Neural progenitor cell (in vitro differentiated cells): Measurements from ENCODE around the gene SP1. TPM values are rescaled to one million over a fixed set of nuclear protein-coding genes. Genes with fewer than 3 reads are reported as not detected.
"Not testable (repeated sequence)": the region's sequence is repeated elsewhere in the genome, so short reads cannot be mapped to it uniquely, and the experiment has no call there.

Experiments
- DNase-seq: peaks from one replicate; pipeline ENCODE4 v3.0.0-alpha.2; 2016; ENCODE audit warnings: low spot score
- H2AFZ ChIP-seq: fragments of 200-600 bp; sonication (generic); replicated peaks from 2 replicates; pipeline ENCODE4 v1.6.1; 2016; ENCODE audit warnings: antibody characterized with exemption
- H3F3A ChIP-seq: fragments of 200-600 bp; sonication (generic); 2 replicates; pipeline ENCODE4 v1.6.1; 2016; ENCODE audit warnings: antibody characterized with exemption, low read depth
- H3K27ac ChIP-seq: fragments of 200-600 bp; sonication (generic); 2 replicates; pipeline ENCODE4 v1.5.1; 2016; ENCODE audit warnings: mild to moderate bottlenecking
- H3K27me3 ChIP-seq: fragments of 200-600 bp; sonication (generic); 2 replicates; pipeline ENCODE4 v1.6.1; 2016; ENCODE audit warnings: mild to moderate bottlenecking, moderate library complexity
- H3K36me3 ChIP-seq: fragments of 200-600 bp; sonication (generic); 2 replicates; pipeline ENCODE4 v1.5.1; 2016
- H3K4me1 ChIP-seq: fragments of 200-600 bp; sonication (generic); 2 replicates; pipeline ENCODE4 v1.6.1; 2016; ENCODE audit warnings: mixed run types
- H3K4me2 ChIP-seq: fragments of 200-600 bp; sonication (generic); 2 replicates; pipeline ENCODE4 v1.6.1; 2016
- H3K4me3 ChIP-seq: fragments of 200-600 bp; sonication (generic); 2 replicates; pipeline ENCODE4 v1.5.1; 2016
- H3K79me2 ChIP-seq: fragments of 200-600 bp; sonication (generic); 2 replicates; pipeline ENCODE4 v1.6.1; 2016; ENCODE audit warnings: low read depth
- H3K9ac ChIP-seq: fragments of 200-600 bp; sonication (generic); 2 replicates; pipeline ENCODE4 v1.6.1; 2016
- H3K9me3 ChIP-seq: fragments of 200-600 bp; sonication (generic); 2 replicates; pipeline ENCODE4 v1.5.1; 2016; ENCODE audit warnings: low read depth
- H4K20me1 ChIP-seq: fragments of 200-600 bp; sonication (generic); 2 replicates; pipeline ENCODE4 v1.6.1; 2016; ENCODE audit warnings: low read depth
- H3K27ac Mint-ChIP-seq: 3 replicates; pipeline ENCODE4 v1.8.0; 2021; ENCODE audit warnings: mixed read lengths
- H3K27me3 Mint-ChIP-seq: 2 replicates; pipeline ENCODE4 v1.8.0; 2022; ENCODE audit warnings: low read depth, mild to moderate bottlenecking, inconsistent platforms, moderate library complexity, mixed read lengths; ENCODE audit not compliant: insufficient read depth
- H3K36me3 Mint-ChIP-seq: 3 replicates; pipeline ENCODE4 v1.8.0; 2021; ENCODE audit warnings: mixed read lengths
- H3K4me1 Mint-ChIP-seq: 3 replicates; pipeline ENCODE4 v1.8.0; 2021; ENCODE audit warnings: mixed read lengths
- H3K4me3 Mint-ChIP-seq: 3 replicates; pipeline ENCODE4 v1.8.0; 2021; ENCODE audit warnings: mild to moderate bottlenecking, moderate library complexity, mixed read lengths
- H3K9me3 Mint-ChIP-seq: 3 replicates; pipeline ENCODE4 v1.8.0; 2020; ENCODE audit warnings: mixed read lengths
- CTCF ChIP-seq: fragments of 200-600 bp; sonication (generic); IDR thresholded peaks from 2 replicates; pipeline ENCODE4 v1.5.1; 2017; ENCODE audit warnings: antibody characterized with exemption, mild to moderate bottlenecking
- EZH2 ChIP-seq: fragments of 200-600 bp; sonication (generic); IDR thresholded peaks from 2 replicates; pipeline ENCODE4 v1.6.1; 2017; ENCODE audit warnings: antibody characterized with exemption, mild to moderate bottlenecking, moderate library complexity
- EZH2phosphoT487 ChIP-seq: fragments of 200-600 bp; sonication (generic); IDR thresholded peaks from 2 replicates; pipeline ENCODE4 v1.6.1; 2017; ENCODE audit warnings: antibody characterized with exemption
- total RNA-seq: library from RNA; depleted of rRNA; stranded (reverse); fragments of >200 nt; gene quantifications from 2 replicates; pipeline ENCODE4 v1.2.3, GENCODE V29; 2015; ENCODE audit warnings: low replicate concordance

The SP1 gene
- total RNA-seq, 1 donor from 2014 or later, result 67.8 TPM

DNA sequence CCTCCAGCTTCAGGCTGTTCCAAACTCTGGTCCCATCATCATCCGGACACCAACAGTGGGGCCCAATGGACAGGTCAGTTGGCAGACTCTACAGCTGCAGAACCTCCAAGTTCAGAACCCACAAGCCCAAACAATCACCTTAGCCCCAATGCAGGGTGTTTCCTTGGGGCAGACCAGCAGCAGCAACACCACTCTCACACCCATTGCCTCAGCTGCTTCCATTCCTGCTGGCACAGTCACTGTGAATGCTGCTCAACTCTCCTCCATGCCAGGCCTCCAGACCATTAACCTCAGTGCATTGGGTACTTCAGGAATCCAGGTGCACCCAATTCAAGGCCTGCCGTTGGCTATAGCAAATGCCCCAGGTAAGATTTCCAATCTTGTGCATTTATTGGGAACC lies 3.3 kb downstream of the SP1 start:
- H3K4me3 ChIP-seq, result peak overlapping the region; percentile 26
- peaks cover 28% of the 10 kb centered on the region for H3F3A ChIP-seq
- H3K27me3 Mint-ChIP-seq, result peaks cover 6% of the 10 kb centered on the region
- no peaks in the 10 kb centered on the region for H3K9me3 Mint-ChIP-seq
- no peak for TF ChIP-seq EZH2phosphoT487
- TF ChIP-seq EZH2, result no peak
- TF ChIP-seq CTCF, result no peak
- peaks cover 45% of the 10 kb centered on the region for H3K4me1 Mint-ChIP-seq
- peaks cover 42% of the 10 kb centered on the region for H3K36me3 Mint-ChIP-seq
- peaks cover 22% of the 10 kb centered on the region for H3K4me1 ChIP-seq
- H3K27me3 ChIP-seq, result no peaks in the 10 kb centered on the region
- peak overlapping the region; percentile 86 for H3K4me3 Mint-ChIP-seq
- no peaks in the 10 kb centered on the region for H3K9me3 ChIP-seq
- peak overlapping the region; percentile 22 for H3K27ac Mint-ChIP-seq
- H3K9ac ChIP-seq, result no peak overlapping the region
- no peak overlapping the region for H3K27ac ChIP-seq
- peaks cover 69% of the 10 kb centered on the region for H4K20me1 ChIP-seq
- no peak overlapping the region for H2AFZ ChIP-seq
- no peak for DNase-seq
- peak overlapping the region; percentile 56 for H3K4me2 ChIP-seq
- H3K36me3 ChIP-seq, result peaks cover 3% of the 10 kb centered on the region
- peaks cover 75% of the 10 kb centered on the region for H3K79me2 ChIP-seq

DNA sequence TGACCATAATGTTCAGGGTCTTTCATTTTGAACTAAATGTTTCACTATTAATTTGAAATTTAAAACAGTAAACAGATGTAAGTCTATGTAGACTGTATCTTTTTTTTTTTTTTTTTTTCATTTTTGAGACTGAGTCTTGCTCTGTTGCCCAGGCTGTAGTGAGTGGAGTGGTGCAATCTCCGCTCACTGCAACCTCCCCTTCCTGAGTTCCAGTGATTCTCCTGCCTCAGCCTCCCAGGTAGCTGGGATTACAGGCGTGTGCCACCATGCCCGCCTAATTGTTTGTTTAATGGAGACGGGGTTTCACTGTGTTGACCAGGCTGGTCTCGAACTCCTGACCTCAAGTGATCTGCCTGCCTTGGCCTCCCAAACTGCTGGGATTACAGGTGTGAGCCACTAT lies 6.4 kb downstream of the SP1 start:
- H3K27me3 Mint-ChIP-seq, result not testable (repeated sequence)

DNA sequence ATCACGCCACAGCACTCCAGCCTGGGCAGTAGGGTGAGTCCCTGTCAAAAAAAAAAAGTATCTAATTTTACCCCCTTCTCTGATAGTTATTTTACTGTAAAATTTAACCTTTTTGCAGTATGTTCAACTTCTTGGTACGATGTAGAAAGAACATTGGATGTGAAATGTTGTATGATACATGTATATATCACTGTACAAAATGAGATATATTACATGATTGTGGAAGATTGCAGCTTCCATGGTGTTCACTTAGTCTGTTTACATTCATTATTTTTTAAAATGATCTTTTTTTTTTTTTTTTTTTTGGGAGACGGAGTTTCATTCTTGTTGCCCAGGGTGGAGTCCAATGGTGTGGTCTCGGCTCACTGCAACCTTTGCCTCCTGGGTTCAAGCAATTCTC lies 9.0 kb downstream of the SP1 start:
- H3K4me3 ChIP-seq, result no peak overlapping the region
- H3K9me3 ChIP-seq, result no peaks in the 10 kb centered on the region
- Mint-ChIP-seq H3K36me3 (peaks cover 31% of the 10 kb centered on the region), H3K9me3 (no peaks in the 10 kb centered on the region), H3K27ac (no peak overlapping the region), H3K4me3 (no peak overlapping the region), H3K4me1 (peaks cover 30% of the 10 kb centered on the region), H3K27me3 (peaks cover 5% of the 10 kb centered on the region)
- H2AFZ ChIP-seq, result no peak overlapping the region
- H3K27me3 ChIP-seq, result no peaks in the 10 kb centered on the region
- H3F3A ChIP-seq, result peaks cover 4% of the 10 kb centered on the region
- no peak overlapping the region for H3K4me2 ChIP-seq
- no peak overlapping the region for H3K9ac ChIP-seq
- H3K27ac ChIP-seq, result no peak overlapping the region
- no peak for DNase-seq
- H3K36me3 ChIP-seq, result no peaks in the 10 kb centered on the region
- H3K4me1 ChIP-seq, result peaks cover 9% of the 10 kb centered on the region
- H4K20me1 ChIP-seq, result peaks cover 75% of the 10 kb centered on the region
- TF ChIP-seq EZH2 (no peak), EZH2phosphoT487 (no peak), CTCF (no peak)
- H3K79me2 ChIP-seq, result peaks cover 98% of the 10 kb centered on the region

More for the DNA sequence above, 6.4 kb downstream of the SP1 start:
- not testable (repeated sequence) for H3K27ac Mint-ChIP-seq, H3K4me3 ChIP-seq, H3F3A ChIP-seq, H3K9me3 Mint-ChIP-seq, H3K9ac ChIP-seq, H2AFZ ChIP-seq, H3K27me3 ChIP-seq, H3K36me3 ChIP-seq, DNase-seq, H3K9me3 ChIP-seq, H3K27ac ChIP-seq
- H3K4me2 ChIP-seq, result peak overlapping the region; percentile 67
- peak overlapping the region; percentile 70 for H3K4me3 Mint-ChIP-seq
- peaks cover 100% of the 10 kb centered on the region for H3K79me2 ChIP-seq
- H3K36me3 Mint-ChIP-seq, result peaks cover 49% of the 10 kb centered on the region
- peaks cover 20% of the 10 kb centered on the region for H3K4me1 ChIP-seq
- peaks cover 54% of the 10 kb centered on the region for H3K4me1 Mint-ChIP-seq
- peaks cover 92% of the 10 kb centered on the region for H4K20me1 ChIP-seq

DNA sequence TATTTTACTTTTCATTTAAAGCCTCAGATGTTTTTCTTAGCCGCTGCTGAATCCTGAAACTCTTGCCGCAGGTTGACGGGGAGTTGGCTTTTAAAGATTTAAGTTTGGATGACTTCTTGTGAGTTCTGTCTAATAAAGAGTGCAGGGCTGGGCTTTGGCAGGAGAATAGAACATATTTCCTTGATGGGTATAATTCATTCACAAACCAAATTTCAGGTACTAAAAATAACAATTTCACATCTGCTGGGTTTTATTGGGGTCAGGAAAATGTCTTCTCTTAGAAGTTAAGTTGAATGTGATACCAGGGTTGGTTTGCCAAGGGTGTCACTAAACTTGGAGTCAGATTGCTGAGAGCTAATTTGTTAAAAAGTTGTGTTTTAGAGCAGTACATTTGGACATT lies 9.7 kb downstream of the SP1 start:
- peaks cover 94% of the 10 kb centered on the region for H3K79me2 ChIP-seq

More for the DNA sequence above, 9.7 kb downstream of the SP1 start:
- TF ChIP-seq EZH2phosphoT487, result no peak
- TF ChIP-seq CTCF, result no peak
- TF ChIP-seq EZH2, result no peak
- H3K36me3 ChIP-seq, result no peaks in the 10 kb centered on the region
- no peak for DNase-seq
- Mint-ChIP-seq H3K36me3 (peaks cover 27% of the 10 kb centered on the region), H3K27ac (no peak overlapping the region), H3K27me3 (peaks cover 5% of the 10 kb centered on the region), H3K4me3 (no peak overlapping the region), H3K9me3 (no peaks in the 10 kb centered on the region), H3K4me1 (peaks cover 26% of the 10 kb centered on the region)
- H3K27me3 ChIP-seq, result no peaks in the 10 kb centered on the region
- H3K4me2 ChIP-seq, result no peak overlapping the region
- H3K4me3 ChIP-seq, result no peak overlapping the region
- H3K9ac ChIP-seq, result no peak overlapping the region
- peaks cover 9% of the 10 kb centered on the region for H3K4me1 ChIP-seq
- peaks cover 68% of the 10 kb centered on the region for H4K20me1 ChIP-seq
- H3K9me3 ChIP-seq, result no peaks in the 10 kb centered on the region
- H3F3A ChIP-seq, result peaks cover 4% of the 10 kb centered on the region
- peak overlapping the region; percentile 58 for H3K27ac ChIP-seq
- no peak overlapping the region for H2AFZ ChIP-seq
